Measurements from ENCODE around the gene PCDHA11.
"Not testable (repeated sequence)": the region's sequence is repeated elsewhere in the genome, so short reads cannot be mapped to it uniquely, and the experiment has no call there.

Gene PCDHA11

GRCh38 chr5:140862441-140863295 lies 6.1 kb upstream of the PCDHA11 start:
- no peaks in the 10 kb centered on the region for H3K36me3 ChIP-seq (ENCODE audit: insufficient read depth, low read depth, low read length)
- H3K9ac ChIP-seq (ENCODE audit: low read depth, low read length), result no peak overlapping the region
- no peak overlapping the region for H3K27ac ChIP-seq (ENCODE audit: low read length)
- no peak overlapping the region for H3K4me3 ChIP-seq (ENCODE audit: low read length)
- H3K9me3 ChIP-seq (ENCODE audit: insufficient read depth, low read depth, low read length), result peaks cover 44% of the 10 kb centered on the region
- no peaks in the 10 kb centered on the region for H3K4me1 ChIP-seq (ENCODE audit: insufficient read depth, low read length)
- no peaks in the 10 kb centered on the region for H3K27me3 ChIP-seq (ENCODE audit: insufficient read depth, low read length)

GRCh38 chr5:140869555-140869886 lies 764 bp downstream of the PCDHA11 start:
- Histone ChIP-seq H3K4me1 (ENCODE audit: insufficient read depth, low read length) (no peaks in the 10 kb centered on the region), H3K9ac (ENCODE audit: low read depth, low read length) (peak overlapping the region; percentile 62; the same call in 1 of the 2 replicates), H3K4me3 (ENCODE audit: low read length) (peak overlapping the region; percentile 63; the same call in 1 of the 2 replicates), H3K9me3 (ENCODE audit: insufficient read depth, low read depth, low read length) (peaks cover 23% of the 10 kb centered on the region; the same call in 1 of the 2 replicates), H3K27me3 (ENCODE audit: insufficient read depth, low read length) (no peaks in the 10 kb centered on the region), H3K27ac (ENCODE audit: low read length) (no peak overlapping the region), H3K36me3 (ENCODE audit: insufficient read depth, low read depth, low read length) (no peaks in the 10 kb centered on the region)

DNA sequence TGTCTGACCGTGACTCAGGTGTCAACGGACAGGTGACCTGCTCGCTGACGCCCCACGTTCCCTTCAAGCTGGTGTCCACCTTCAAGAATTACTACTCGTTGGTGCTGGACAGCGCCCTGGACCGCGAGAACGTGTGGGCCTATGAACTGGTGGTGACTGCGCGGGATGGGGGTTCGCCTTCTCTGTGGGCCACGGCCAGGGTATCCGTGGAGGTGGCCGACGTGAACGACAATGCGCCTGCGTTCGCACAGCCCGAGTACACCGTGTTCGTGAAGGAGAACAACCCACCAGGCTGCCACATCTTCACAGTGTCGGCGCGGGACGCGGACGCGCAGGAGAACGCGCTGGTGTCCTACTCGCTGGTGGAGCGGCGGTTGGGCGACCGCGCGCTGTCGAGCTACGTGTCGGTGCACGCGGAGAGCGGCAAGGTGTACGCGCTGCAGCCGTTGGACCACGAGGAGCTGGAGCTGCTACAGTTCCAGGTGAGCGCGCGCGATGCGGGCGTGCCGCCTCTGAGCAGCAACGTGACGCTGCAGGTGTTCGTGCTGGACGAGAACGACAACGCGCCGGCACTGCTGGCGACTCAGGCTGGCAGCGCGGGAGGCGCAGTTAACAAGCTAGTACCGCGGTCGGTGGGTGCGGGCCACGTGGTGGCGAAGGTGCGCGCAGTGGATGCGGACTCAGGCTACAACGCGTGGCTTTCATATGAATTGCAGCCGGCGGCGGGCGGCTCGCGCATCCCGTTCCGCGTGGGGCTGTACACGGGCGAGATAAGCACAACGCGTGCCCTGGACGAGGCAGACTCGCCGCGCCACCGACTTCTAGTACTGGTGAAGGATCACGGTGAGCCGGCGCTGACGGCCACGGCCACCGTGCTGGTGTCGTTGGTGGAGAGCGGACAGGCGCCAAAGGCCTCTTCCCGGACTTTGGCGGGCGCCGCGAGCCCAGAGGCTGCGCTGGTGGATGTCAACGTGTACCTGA lies 1.8 kb downstream of the PCDHA11 start:
- no peak overlapping the region for H3K9ac ChIP-seq (ENCODE audit: low read depth, low read length)
- no peak overlapping the region for H3K4me3 ChIP-seq (ENCODE audit: low read length)

DNA sequence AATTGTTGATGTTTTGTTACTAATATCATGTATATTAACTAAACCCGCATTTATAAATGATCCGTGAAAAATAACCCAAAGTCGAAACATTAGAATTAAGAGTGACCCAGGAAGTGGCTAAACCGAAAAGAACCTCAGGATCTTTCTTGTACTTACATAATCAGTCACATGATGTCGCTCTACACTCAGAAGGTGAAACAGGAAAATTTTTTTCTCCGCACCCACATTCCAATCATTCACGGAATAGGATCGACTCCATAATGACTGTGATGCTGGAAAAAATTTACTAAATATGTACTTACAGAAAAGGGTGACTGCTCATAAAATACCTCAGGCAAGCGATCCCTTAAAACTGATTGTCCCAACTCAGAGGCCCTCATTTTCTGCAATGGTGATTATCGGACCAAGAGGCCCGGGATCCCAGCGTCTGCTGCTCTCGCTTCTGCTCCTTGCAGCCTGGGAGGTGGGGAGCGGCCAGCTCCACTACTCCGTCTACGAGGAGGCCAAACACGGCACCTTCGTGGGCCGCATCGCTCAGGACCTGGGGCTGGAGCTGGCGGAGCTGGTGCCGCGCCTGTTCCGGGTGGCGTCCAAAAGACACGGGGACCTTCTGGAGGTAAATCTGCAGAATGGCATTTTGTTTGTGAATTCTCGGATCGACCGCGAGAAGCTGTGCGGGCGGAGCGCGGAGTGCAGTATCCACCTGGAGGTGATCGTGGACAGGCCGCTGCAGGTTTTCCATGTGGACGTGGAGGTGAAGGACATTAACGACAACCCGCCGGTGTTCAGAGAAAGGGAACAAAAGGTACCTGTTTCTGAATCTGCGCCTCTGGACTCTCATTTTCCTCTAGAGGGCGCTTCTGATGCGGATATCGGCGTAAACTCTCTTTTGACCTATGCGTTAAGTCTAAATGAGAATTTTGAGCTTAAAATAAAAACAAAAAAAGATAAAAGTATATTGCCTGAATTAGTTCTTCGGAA lies 6.6 kb downstream of the PCDHA11 start, which contains the start of gene PCDHA12:
Gene PCDHA12 (plus strand): TSS at position 224 of the 981 bp plus-strand sequence. CDS start 165 bp downstream, at position 389.
- H3K9me3 ChIP-seq (ENCODE audit: insufficient read depth, low read depth, low read length), result peaks cover 2% of the 10 kb centered on the region; the same call in 1 of the 2 replicates
- H3K27me3 ChIP-seq (ENCODE audit: insufficient read depth, low read length), result no peaks in the 10 kb centered on the region
- H3K4me1 ChIP-seq (ENCODE audit: insufficient read depth, low read length), result no peaks in the 10 kb centered on the region; the same call in 1 of the 2 replicates
- peak within 1 kb of the TSS; percentile 59 for H3K9ac ChIP-seq (ENCODE audit: low read depth, low read length)
- no peak within 1 kb of the TSS for H3K27ac ChIP-seq (ENCODE audit: low read length)
- no peaks in the 10 kb centered on the region for H3K36me3 ChIP-seq (ENCODE audit: insufficient read depth, low read depth, low read length)
- H3K4me3 ChIP-seq (ENCODE audit: low read length), result peak within 1 kb of the TSS; percentile 67

More for the DNA sequence above, 1.8 kb downstream of the PCDHA11 start:
- Histone ChIP-seq H3K27me3 (ENCODE audit: insufficient read depth, low read length) (no peaks in the 10 kb centered on the region), H3K4me1 (ENCODE audit: insufficient read depth, low read length) (no peaks in the 10 kb centered on the region), H3K27ac (ENCODE audit: low read length) (no peak overlapping the region), H3K9me3 (ENCODE audit: insufficient read depth, low read depth, low read length) (peaks cover 18% of the 10 kb centered on the region; the same call in 1 of the 2 replicates), H3K36me3 (ENCODE audit: insufficient read depth, low read depth, low read length) (no peaks in the 10 kb centered on the region)

DNA sequence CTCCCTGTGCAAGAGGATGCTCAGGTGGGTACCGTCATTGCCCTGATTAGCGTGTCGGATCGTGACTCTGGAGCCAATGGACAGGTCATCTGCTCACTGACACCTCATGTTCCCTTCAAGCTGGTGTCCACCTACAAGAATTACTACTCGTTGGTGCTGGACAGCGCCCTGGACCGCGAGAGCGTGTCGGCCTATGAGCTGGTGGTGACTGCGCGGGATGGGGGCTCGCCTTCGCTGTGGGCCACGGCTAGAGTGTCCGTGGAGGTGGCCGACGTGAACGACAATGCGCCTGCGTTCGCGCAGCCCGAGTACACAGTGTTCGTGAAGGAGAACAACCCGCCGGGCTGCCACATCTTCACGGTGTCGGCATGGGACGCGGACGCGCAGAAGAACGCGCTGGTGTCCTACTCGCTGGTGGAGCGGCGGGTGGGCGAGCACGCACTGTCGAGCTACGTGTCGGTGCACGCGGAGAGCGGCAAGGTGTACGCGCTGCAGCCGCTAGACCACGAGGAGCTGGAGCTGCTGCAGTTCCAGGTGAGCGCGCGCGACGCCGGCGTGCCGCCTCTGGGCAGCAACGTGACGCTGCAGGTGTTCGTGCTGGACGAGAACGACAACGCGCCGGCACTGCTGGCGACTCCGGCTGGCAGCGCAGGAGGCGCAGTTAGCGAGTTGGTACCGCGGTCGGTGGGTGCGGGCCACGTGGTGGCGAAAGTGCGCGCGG lies 7.9 kb downstream of the PCDHA11 start:
- not testable (repeated sequence) for H3K27me3 ChIP-seq (ENCODE audit: insufficient read depth, low read length); H3K9ac ChIP-seq (ENCODE audit: low read depth, low read length); H3K27ac ChIP-seq (ENCODE audit: low read length); H3K4me1 ChIP-seq (ENCODE audit: insufficient read depth, low read length); H3K36me3 ChIP-seq (ENCODE audit: insufficient read depth, low read depth, low read length); H3K9me3 ChIP-seq (ENCODE audit: insufficient read depth, low read depth, low read length); H3K4me3 ChIP-seq (ENCODE audit: low read length)

- H3K27ac ChIP-seq (ENCODE audit: low read length), result no peak overlapping the region
- H3K4me3 ChIP-seq (ENCODE audit: low read length), result no peak overlapping the region
- no peaks in the 10 kb centered on the region for H3K36me3 ChIP-seq (ENCODE audit: insufficient read depth, low read depth, low read length)
- no peaks in the 10 kb centered on the region; the same call in 1 of the 2 replicates for H3K4me1 ChIP-seq (ENCODE audit: insufficient read depth, low read length)
- no peaks in the 10 kb centered on the region for H3K27me3 ChIP-seq (ENCODE audit: insufficient read depth, low read length)
- H3K9ac ChIP-seq (ENCODE audit: low read depth, low read length), result no peak overlapping the region
- H3K9me3 ChIP-seq (ENCODE audit: insufficient read depth, low read depth, low read length), result no peaks in the 10 kb centered on the region; the same call in 1 of the 2 replicates
Observed at GRCh38 chr5:140877262-140877581, 8.5 kb downstream of the PCDHA11 start.

GRCh38 chr5:140881889-140882590 lies 13.3 kb downstream of the PCDHA11 start, which contains the start of gene PCDHA13:
TSS of gene PCDHA13 (plus strand) at chr5:140882124. CDS start at chr5:140882269, 145 bp downstream.
- Histone ChIP-seq H3K9ac (ENCODE audit: low read depth, low read length) (peak within 1 kb of the TSS; percentile 47; the same call in 1 of the 2 replicates), H3K27ac (ENCODE audit: low read length) (no peak within 1 kb of the TSS), H3K27me3 (ENCODE audit: insufficient read depth, low read length) (no peaks in the 10 kb centered on the region), H3K4me3 (ENCODE audit: low read length) (peak within 1 kb of the TSS; percentile 76), H3K9me3 (ENCODE audit: insufficient read depth, low read depth, low read length) (no peaks in the 10 kb centered on the region), H3K36me3 (ENCODE audit: insufficient read depth, low read depth, low read length) (no peaks in the 10 kb centered on the region), H3K4me1 (ENCODE audit: insufficient read depth, low read length) (no peaks in the 10 kb centered on the region)

- no peaks in the 10 kb centered on the region for H3K4me1 ChIP-seq (ENCODE audit: insufficient read depth, low read length)
- no peaks in the 10 kb centered on the region for H3K36me3 ChIP-seq (ENCODE audit: insufficient read depth, low read depth, low read length)
- peak overlapping the region; percentile 47; the same call in 1 of the 2 replicates for H3K9ac ChIP-seq (ENCODE audit: low read depth, low read length)
- no peaks in the 10 kb centered on the region for H3K27me3 ChIP-seq (ENCODE audit: insufficient read depth, low read length)
- H3K4me3 ChIP-seq (ENCODE audit: low read length), result peak overlapping the region; percentile 76
- no peak overlapping the region for H3K27ac ChIP-seq (ENCODE audit: low read length)
- H3K9me3 ChIP-seq (ENCODE audit: insufficient read depth, low read depth, low read length), result no peaks in the 10 kb centered on the region
Observed at GRCh38 chr5:140882591-140882899, 13.8 kb downstream of the PCDHA11 start.

GRCh38 chr5:140883373-140883772 lies 14.6 kb downstream of the PCDHA11 start:
- no peaks in the 10 kb centered on the region for H3K9me3 ChIP-seq (ENCODE audit: insufficient read depth, low read depth, low read length)

More at GRCh38 chr5:140883373-140883772, 14.6 kb downstream of the PCDHA11 start:
- Histone ChIP-seq H3K9ac (ENCODE audit: low read depth, low read length) (no peak overlapping the region), H3K27me3 (ENCODE audit: insufficient read depth, low read length) (no peaks in the 10 kb centered on the region), H3K36me3 (ENCODE audit: insufficient read depth, low read depth, low read length) (no peaks in the 10 kb centered on the region), H3K4me1 (ENCODE audit: insufficient read depth, low read length) (no peaks in the 10 kb centered on the region), H3K27ac (ENCODE audit: low read length) (no peak overlapping the region), H3K4me3 (ENCODE audit: low read length) (no peak overlapping the region)

All from iPS-20b (cell line).